Measurements from ENCODE around the gene PKP3. TPM values are rescaled to one million over a fixed set of nuclear protein-coding genes. Genes with fewer than 3 reads are reported as not detected.
A peak's percentile ranks its signal among the peaks of the same experiment; 100 is the strongest.

Gene PKP3
- total RNA-seq, 1 donor from 2014 or later: 20.6 TPM

GRCh38 chr11:441043-441417 is 47.0 kb downstream of the PKP3 start:
- no peak for DNase-seq (ENCODE audit: low read depth)
- peak overlapping the region; percentile 61 for H3K4me3 ChIP-seq (ENCODE audit: low read depth, low read length)
- TF ChIP-seq CTCF (conservative IDR thresholded peaks at IDR 0.05; ENCODE audit: low read depth, low read length): no peak

GRCh38 chr11:441418-442274 is 47.6 kb downstream of the PKP3 start, which contains the start of gene ANO9:
ANO9 (minus strand) TSS chr11:442011; CDS start chr11:441926, 85 bp downstream.
- H3K4me3 ChIP-seq (ENCODE audit: low read depth, low read length): peak within 1 kb of the TSS; percentile 61
- TF ChIP-seq CTCF (conservative IDR thresholded peaks at IDR 0.05; ENCODE audit: low read depth, low read length): no peak
- DNase-seq (ENCODE audit: low read depth): no peak

- H3K4me3 ChIP-seq (ENCODE audit: low read depth, low read length): no peak overlapping the region
- TF ChIP-seq CTCF (conservative IDR thresholded peaks at IDR 0.05; ENCODE audit: low read depth, low read length): no peak
- no peak for DNase-seq (ENCODE audit: low read depth)
These were observed 48.6 kb downstream of the PKP3 start for GRCh38 chr11:442611-443081.

GRCh38 chr11:443542-444199 is 49.7 kb downstream of the PKP3 start:
- no peak for DNase-seq (ENCODE audit: low read depth)
- TF ChIP-seq CTCF (conservative IDR thresholded peaks at IDR 0.05; ENCODE audit: low read depth, low read length): no peak
- no peak overlapping the region for H3K4me3 ChIP-seq (ENCODE audit: low read depth, low read length)

GRCh38 chr11:444396-445144 is 50.6 kb downstream of the PKP3 start:
- TF ChIP-seq CTCF (conservative IDR thresholded peaks at IDR 0.05; ENCODE audit: low read depth, low read length): no peak
- no peak overlapping the region for H3K4me3 ChIP-seq (ENCODE audit: low read depth, low read length)
- no peak for DNase-seq (ENCODE audit: low read depth)

GRCh38 chr11:445765-446588 is 52.0 kb downstream of the PKP3 start:
- TF ChIP-seq CTCF (conservative IDR thresholded peaks at IDR 0.05; ENCODE audit: low read depth, low read length): no peak
- DNase-seq (ENCODE audit: low read depth): no peak
- no peak overlapping the region for H3K4me3 ChIP-seq (ENCODE audit: low read depth, low read length)
